ENCODE data around the gene WWOX. TPM values are rescaled to one million over a fixed set of nuclear protein-coding genes. Genes with fewer than 3 reads are reported as not detected.

WWOX gene
- total RNA-seq, 1 donor from 2014 or later = 8.9 TPM

- TF ChIP-seq, protein P1, sequence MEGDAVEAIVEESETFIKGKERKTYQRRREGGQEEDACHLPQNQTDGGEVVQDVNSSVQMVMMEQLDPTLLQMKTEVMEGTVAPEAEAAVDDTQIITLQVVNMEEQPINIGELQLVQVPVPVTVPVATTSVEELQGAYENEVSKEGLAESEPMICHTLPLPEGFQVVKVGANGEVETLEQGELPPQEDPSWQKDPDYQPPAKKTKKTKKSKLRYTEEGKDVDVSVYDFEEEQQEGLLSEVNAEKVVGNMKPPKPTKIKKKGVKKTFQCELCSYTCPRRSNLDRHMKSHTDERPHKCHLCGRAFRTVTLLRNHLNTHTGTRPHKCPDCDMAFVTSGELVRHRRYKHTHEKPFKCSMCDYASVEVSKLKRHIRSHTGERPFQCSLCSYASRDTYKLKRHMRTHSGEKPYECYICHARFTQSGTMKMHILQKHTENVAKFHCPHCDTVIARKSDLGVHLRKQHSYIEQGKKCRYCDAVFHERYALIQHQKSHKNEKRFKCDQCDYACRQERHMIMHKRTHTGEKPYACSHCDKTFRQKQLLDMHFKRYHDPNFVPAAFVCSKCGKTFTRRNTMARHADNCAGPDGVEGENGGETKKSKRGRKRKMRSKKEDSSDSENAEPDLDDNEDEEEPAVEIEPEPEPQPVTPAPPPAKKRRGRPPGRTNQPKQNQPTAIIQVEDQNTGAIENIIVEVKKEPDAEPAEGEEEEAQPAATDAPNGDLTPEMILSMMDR (IDR thresholded peaks at IDR 0.05; ENCODE audit: borderline replicate concordance) = no peak
- H3K27me3 ChIP-seq (ENCODE audit: low read depth) = peaks cover 23% of the 10 kb centered on the region
- H3K27ac ChIP-seq (replicated peaks) = no peak overlapping the region
- H3K4me3 ChIP-seq = no peak overlapping the region
- H3K9me3 ChIP-seq (replicated peaks) = no peaks in the 10 kb centered on the region
- DNase-seq = no peak
- no peaks in the 10 kb centered on the region for H3K4me1 ChIP-seq
- intact Hi-C loops (cut with micrococcal nuclease) = no loop called here
- H3K36me3 ChIP-seq = no peaks in the 10 kb centered on the region
Observed at GRCh38 chr16:79001156-79001967, 901.9 kb downstream of the WWOX start.

DNA sequence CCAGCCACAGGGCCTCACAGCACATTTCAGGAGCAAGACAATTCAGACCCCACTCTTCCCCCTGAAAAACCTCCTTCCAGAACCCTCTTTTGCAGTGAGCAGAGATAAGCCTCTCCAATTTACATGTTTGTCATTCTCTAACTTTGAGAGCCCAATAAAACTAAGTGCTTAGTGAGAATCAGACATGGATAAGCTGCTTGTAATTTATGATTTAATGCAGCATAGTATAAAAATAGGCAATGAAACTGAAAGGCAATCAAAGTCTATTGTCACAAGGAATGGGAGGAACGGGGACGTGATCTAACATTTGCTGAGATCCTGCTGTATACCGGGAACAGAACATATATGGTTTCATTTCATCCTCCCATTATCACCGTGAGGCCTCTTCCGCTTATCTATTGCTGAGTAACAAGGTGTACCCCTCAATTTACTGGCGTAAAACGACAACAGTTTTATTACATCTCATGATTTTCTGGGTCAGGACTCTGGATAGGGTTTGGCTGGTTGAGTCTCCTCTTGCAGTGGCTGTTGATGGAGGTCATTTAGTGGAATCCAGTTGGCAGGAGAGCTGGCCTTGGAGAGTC, 903.7 kb downstream of the WWOX start:
- Histone ChIP-seq H3K4me1 (no peaks in the 10 kb centered on the region), H3K27me3 (ENCODE audit: low read depth) (peaks cover 14% of the 10 kb centered on the region), H3K4me3 (no peak overlapping the region), H3K9me3 (replicated peaks) (no peaks in the 10 kb centered on the region), H3K27ac (replicated peaks) (no peak overlapping the region), H3K36me3 (no peaks in the 10 kb centered on the region)
- intact Hi-C loops (cut with micrococcal nuclease) = no loop called here
- no peak for DNase-seq
- TF ChIP-seq, protein P1 (IDR thresholded peaks at IDR 0.05; ENCODE audit: borderline replicate concordance) = no peak

GRCh38 chr16:79004309-79004708, 904.9 kb downstream of the WWOX start:
- no peaks in the 10 kb centered on the region for H3K4me1 ChIP-seq
- H3K27me3 ChIP-seq (ENCODE audit: low read depth) = peaks cover 10% of the 10 kb centered on the region
- H3K4me3 ChIP-seq = no peak overlapping the region
- intact Hi-C loops (cut with micrococcal nuclease) = no loop called here
- no peak for DNase-seq
- no peak overlapping the region for H3K27ac ChIP-seq (replicated peaks)
- TF ChIP-seq, protein P1 (IDR thresholded peaks at IDR 0.05; ENCODE audit: borderline replicate concordance) = no peak
- no peaks in the 10 kb centered on the region for H3K36me3 ChIP-seq
- H3K9me3 ChIP-seq (replicated peaks) = no peaks in the 10 kb centered on the region

DNA sequence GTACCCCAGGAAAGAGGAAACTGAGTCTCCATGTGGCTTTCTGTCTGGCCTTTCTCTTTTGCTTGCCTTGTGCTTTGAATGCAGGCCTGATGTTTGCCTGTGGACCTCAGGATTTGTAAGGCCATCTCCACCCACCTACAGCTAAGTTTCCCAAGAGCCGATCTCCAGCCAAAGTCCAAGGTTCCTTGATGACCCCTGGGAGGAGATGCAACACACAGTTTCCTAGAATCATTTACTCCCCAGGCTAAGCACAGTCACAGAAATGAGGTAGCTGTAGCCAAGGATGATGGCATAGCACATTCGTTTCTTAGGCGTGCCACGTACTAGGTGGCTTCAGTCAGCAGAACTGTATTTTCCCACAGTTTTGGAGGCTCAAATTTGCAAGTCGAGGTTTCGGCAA, 905.6 kb downstream of the WWOX start:
- intact Hi-C loops (cut with micrococcal nuclease) = no loop called here

GRCh38 chr16:79006206-79006605, 906.8 kb downstream of the WWOX start:
- TF ChIP-seq, protein P1 (IDR thresholded peaks at IDR 0.05; ENCODE audit: borderline replicate concordance) = no peak
- Histone ChIP-seq H3K27me3 (ENCODE audit: low read depth) (peaks cover 10% of the 10 kb centered on the region), H3K36me3 (no peaks in the 10 kb centered on the region), H3K4me1 (no peaks in the 10 kb centered on the region), H3K4me3 (no peak overlapping the region), H3K9me3 (replicated peaks) (no peaks in the 10 kb centered on the region), H3K27ac (replicated peaks) (no peak overlapping the region)
- no peak for DNase-seq
- intact Hi-C loops (cut with micrococcal nuclease) = no loop called here

More for the DNA sequence above, 905.6 kb downstream of the WWOX start:
- DNase-seq = no peak
- no peaks in the 10 kb centered on the region for H3K36me3 ChIP-seq
- no peaks in the 10 kb centered on the region for H3K4me1 ChIP-seq
- no peak overlapping the region for H3K4me3 ChIP-seq
- H3K27ac ChIP-seq (replicated peaks) = no peak overlapping the region
- TF ChIP-seq, protein P1 (IDR thresholded peaks at IDR 0.05; ENCODE audit: borderline replicate concordance) = no peak
- H3K27me3 ChIP-seq (ENCODE audit: low read depth) = peaks cover 10% of the 10 kb centered on the region
- H3K9me3 ChIP-seq (replicated peaks) = no peaks in the 10 kb centered on the region

All from left ventricle myocardium inferior (tissue), 1 donor.